K562 (cell line): ENCODE measurements around the gene ANKRD44. TPM values are rescaled to one million over a fixed set of nuclear protein-coding genes. Genes with fewer than 3 reads are reported as not detected.
A peak's percentile ranks its signal among the peaks of the same experiment; 100 is the strongest.

Source experiments
- ATAC-seq: fragments of 200-7000 bp; cut with Tn5 transposase; 3 replicates; pipeline ENCODE4 v1.9.1; 2020; ENCODE audit warnings: moderate library complexity
- BruUV-seq: library from RNA; stranded (reverse); fragments of 400-500 nt; replicated peaks from 2 replicates; lab custom pipeline; 2021; lab: Mats Ljungman, UMichigan
- CTCF ChIA-PET: fragments of 300-600 bp; formaldehyde crosslinking; extraction: SDS; loops from one replicate; lab custom pipeline; 2021; ENCODE audit warnings: low intra/inter-chr PET ratio; lab: Yijun Ruan, JAX
- POLR2A ChIA-PET: fragments of 300-600, 350-650 bp; sonication (Branson Sonifier 250); formaldehyde crosslinking; extraction: SDS; loops from one replicate; lab custom pipeline; 2021; ENCODE audit warnings: antibody characterized with exemption, inconsistent platforms; lab: Yijun Ruan, JAX
- DNase-seq, 4 experiments: peaks; one replicate each; pipeline versions ENCODE4 v3.0.0 to v3.0.0-alpha.2; 2011 to 2018; ENCODE audit warnings: low spot score in 3 of 4, mixed read lengths in 3 of 4; ENCODE audit errors: extremely low read depth in 1 of 4
- FAIRE-seq: peaks from 2 replicates; lab custom pipeline; 2011; peaks lifted over from hg19 to GRCh38; lab: Jason Lieb, UNC
- H2AFZ ChIP-seq: 2 replicates; pipeline ENCODE4 v1.6.0; 2011; ENCODE audit warnings: low read depth, low read length, control low read depth, inconsistent platforms
- H3K27ac ChIP-seq: fragments of 200-600 bp; 3 replicates; pipeline ENCODE4 v1.8.0; 2011; ENCODE audit warnings: low read depth, mild to moderate bottlenecking, control low read depth, inconsistent platforms, low read length, moderate library complexity, mixed read lengths; ENCODE audit errors: extremely low read depth
- H3K27me3 ChIP-seq, 2 experiments: fragments of 300-600 bp in 1 of 2; 2 replicates in 1 of 2; 3 replicates in 1 of 2; pipeline versions ENCODE4 v1.6.0 to v1.8.0; 2011; ENCODE audit warnings: inconsistent platforms in 2 of 2, low read length in 2 of 2, mild to moderate bottlenecking in 1 of 2, mixed read lengths in 1 of 2, moderate library complexity in 1 of 2; ENCODE audit not compliant: control insufficient read depth in 2 of 2, insufficient read depth in 2 of 2
- H3K36me3 ChIP-seq: fragments of 300-600 bp; 3 replicates; pipeline ENCODE4 v1.8.0; 2011; ENCODE audit warnings: mild to moderate bottlenecking, low read length, inconsistent platforms; ENCODE audit not compliant: control insufficient read depth, insufficient read depth
- H3K4me1 ChIP-seq, 2 experiments: fragments of 200-600 bp in 1 of 2; replicated peaks in 1 of 2; 2 replicates in 1 of 2; 3 replicates in 1 of 2; pipeline versions ENCODE4 v1.5.1 to v1.8.0; 2011; ENCODE audit warnings: inconsistent platforms in 2 of 2, low read length in 2 of 2, mild to moderate bottlenecking in 1 of 2, mixed read lengths in 1 of 2, moderate library complexity in 1 of 2; ENCODE audit not compliant: control insufficient read depth in 2 of 2, insufficient read depth in 2 of 2
- H3K4me2 ChIP-seq: 2 replicates; pipeline ENCODE4 v1.6.1; 2011; ENCODE audit warnings: low read length, control low read depth, inconsistent platforms, mixed read lengths; ENCODE audit not compliant: insufficient read depth
- H3K4me3 ChIP-seq: fragments of 200-600 bp; sonication (generic), shearing (Covaris generic); 2 replicates; pipeline ENCODE4 v1.5.1; 2016; ENCODE audit warnings: control low read depth, inconsistent platforms
- H3K79me2 ChIP-seq: fragments of 200-600 bp; 3 replicates; pipeline ENCODE4 v1.8.0; 2011; ENCODE audit warnings: low read length, inconsistent platforms; ENCODE audit not compliant: control insufficient read depth, insufficient read depth
- H3K9ac ChIP-seq, 2 experiments: 2 replicates each; pipeline versions ENCODE4 v1.6.0 to v1.6.1; 2011; ENCODE audit warnings: low read depth in 2 of 2, low read length in 2 of 2, control low read depth in 1 of 2, inconsistent platforms in 1 of 2, mild to moderate bottlenecking in 1 of 2, mixed read lengths in 1 of 2; ENCODE audit not compliant: insufficient read depth in 1 of 2
- H3K9me1 ChIP-seq: one replicate; pipeline ENCODE4 v1.6.0; 2011; ENCODE audit warnings: inconsistent platforms, mild to moderate bottlenecking, low read length, moderate library complexity; ENCODE audit not compliant: control insufficient read depth, insufficient read depth
- H3K9me3 ChIP-seq: replicated peaks from 2 replicates; pipeline ENCODE4 v1.5.1; 2011; ENCODE audit warnings: low read depth, low read length, inconsistent platforms; ENCODE audit not compliant: control insufficient read depth, insufficient read depth
- H4K20me1 ChIP-seq: replicated peaks from 2 replicates; pipeline ENCODE4 v1.6.1; 2011; ENCODE audit warnings: low read length, inconsistent platforms, mixed read lengths; ENCODE audit not compliant: control insufficient read depth, insufficient read depth
- CEBPG ChIP-seq, 3 experiments: fragments of 200-800 bp in 1 of 3; sonication (Bioruptor generic) in 1 of 3; sonication (generic) in 1 of 3; formaldehyde crosslinking in 1 of 3; IDR thresholded peaks in 2 of 3; conservative IDR thresholded peaks in 1 of 3; 2 replicates each; pipeline versions ENCODE4 v1.6.1 to v1.8.0; 2016 to 2022; ENCODE audit warnings: missing compliant biosample characterization in 2 of 3, missing genetic modification characterization in 2 of 3, mild to moderate bottlenecking in 1 of 3, missing genetic modification reagents in 1 of 3
- E4F1 ChIP-seq: fragments of 250-450 bp; sonication (Bioruptor Pico); IDR thresholded peaks from 2 replicates; pipeline ENCODE4 v1.5.0; 2021; ENCODE audit warnings: mild to moderate bottlenecking, borderline replicate concordance
- REST ChIP-seq, 2 experiments: fragments of 450-650 bp; formaldehyde crosslinking in 1 of 2; IDR thresholded peaks; 2 replicates each; pipeline versions ENCODE4 v1.4.0 to v1.6.1; 2014 to 2020; ENCODE audit warnings: mild to moderate bottlenecking in 2 of 2, borderline replicate concordance in 1 of 2, low read depth in 1 of 2
- TOE1 ChIP-seq, 2 experiments: fragments of 450-650 bp in 1 of 2; sonication (generic) in 1 of 2; formaldehyde crosslinking in 1 of 2; IDR thresholded peaks; 2 replicates each; pipeline versions ENCODE4 v1.7.1 to v1.8.0; 2016 to 2022; ENCODE audit warnings: borderline replicate concordance in 2 of 2, mild to moderate bottlenecking in 2 of 2, antibody characterized with exemption in 1 of 2, inconsistent platforms in 1 of 2, low read depth in 1 of 2, missing genetic modification reagents in 1 of 2, moderate library complexity in 1 of 2
- WGBS: fragments of 100-300 bp; shearing (Covaris generic); methylation state at CpG from one replicate; pipeline ENCODE4 v1.1.6; 2016; ENCODE audit warnings: low coverage, mixed read lengths; ENCODE audit not compliant: insufficient coverage; ENCODE audit errors: missing lambda C conversion rate; 5-methylcytosine and 5-hydroxymethylcytosine counted together
- in situ Hi-C: fragments of 300-500 bp; cut with MboI; formaldehyde crosslinking; loops from 4 replicates; pipeline ENCODE4 v1.15.0; 2018; ENCODE audit warnings: inconsistent platforms, mixed read lengths
- intact Hi-C: fragments of 100-400 bp; cut with micrococcal nuclease; formaldehyde crosslinking; loops from 2 replicates; pipeline ENCODE4 v1.14.2; 2022
- polyA plus RNA-seq, 8 experiments: library from polyadenylated mRNA; depleted of rRNA in 4 of 8; stranded (reverse) in 5 of 8; unstranded in 3 of 8; fragments of >200 nt; fragmentation: Nextera tagmentation in 2 of 8; fragmentation: Illumina TruSeq in 1 of 8; extraction: Ambion mirVana in 2 of 8; extraction: Trizol in 1 of 8; gene quantifications; 2 replicates each; pipeline versions ENCODE4 v1.2.1 to v1.2.3, GENCODE V29; 2011 to 2014; ENCODE audit warnings: inconsistent platforms in 1 of 8, missing spikeins in 1 of 8
- total RNA-seq, 7 experiments: library from RNA; depleted of rRNA in 6 of 7; stranded (reverse); fragments of >200 nt in 6 of 7; fragmentation: Illumina TruSeq in 2 of 7; extraction: Trizol in 2 of 7; gene quantifications; 2 replicates each; pipeline versions ENCODE4 v1.2.1 to v1.2.3, GENCODE V29; 2011 to 2021; ENCODE audit warnings: low replicate concordance in 1 of 7

ANKRD44 gene
- total and polyA plus RNA-seq, 9 of the 15 experiments (the other 6 are each of a cell fraction or from before 2014, with no cell fraction given): 0.03 to 0.64 (median 0.07) TPM; not detected in 3

GRCh38 chr2:197201874-197202273 is 108.7 kb downstream of the ANKRD44 start (continued):
- no peak for TF ChIP-seq REST (IDR thresholded peaks at IDR 0.05; ENCODE audit: borderline replicate concordance)
- no peak for TF ChIP-seq REST (CRISPR knock-in tag; IDR thresholded peaks at IDR 0.05; ENCODE audit: low read depth)

DNA sequence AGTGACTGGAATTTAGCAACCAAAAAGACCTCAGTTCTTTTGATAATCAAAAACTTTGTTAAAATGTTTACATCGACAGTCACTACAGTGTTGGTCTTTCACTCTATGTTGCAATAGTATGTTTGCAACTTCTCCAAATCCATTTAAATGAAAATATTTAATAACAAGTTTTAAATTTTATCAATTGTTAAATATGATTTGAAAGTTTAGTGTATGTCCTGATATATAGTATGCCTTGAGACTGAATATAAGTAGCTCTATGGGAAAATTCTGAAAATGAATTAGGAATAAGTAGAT is 109.9 kb downstream of the ANKRD44 start:
- no peak overlapping the region for H2AFZ ChIP-seq
- BruUV-seq: no TSS peak
- TF ChIP-seq TOE1 (IDR thresholded peaks at IDR 0.05; ENCODE audit: borderline replicate concordance) (no peak), TOE1 (CRISPR knock-in tag; IDR thresholded peaks at IDR 0.05; ENCODE audit: borderline replicate concordance, low read depth) (no peak), CEBPG (CRISPR knock-in tag; IDR thresholded peaks at IDR 0.05) (no peak), CEBPG (tag; conservative IDR thresholded peaks at IDR 0.05 in 1 of 2, IDR thresholded peaks at IDR 0.05 in 1 of 2) (peak in 1 of 2 experiments; percentile 14; a peak in 1 of 4 replicates), E4F1 (no peak)
- TF ChIP-seq, all 486 proteins: peak for 1
- intact Hi-C loops: no loop called here
- H3K9me3 ChIP-seq: no peaks in the 10 kb centered on the region
- no peak for DNase-seq
- no peak overlapping the region for H3K4me2 ChIP-seq
- H3K9me1 ChIP-seq: no peaks in the 10 kb centered on the region
- no peak overlapping the region for H3K4me3 ChIP-seq
- no peak overlapping the region for H3K27ac ChIP-seq
- ChIA-PET POLR2A (no interaction called here), CTCF (no interaction called here)
- no peaks in the 10 kb centered on the region for H3K36me3 ChIP-seq
- no peak overlapping the region for H3K9ac ChIP-seq
- FAIRE-seq: no peak
- H3K27me3 ChIP-seq: peaks cover 0 to 6% of the 10 kb centered on the region in 2 experiments; a peak in 2 of 5 replicates
- H4K20me1 ChIP-seq: no peaks in the 10 kb centered on the region
- in situ Hi-C loops: no loop called here
- no peak for ATAC-seq
- 0% methylated on average over 1 of the region's 1 CpG for WGBS
- no peaks in the 10 kb centered on the region for H3K4me1 ChIP-seq
- H3K79me2 ChIP-seq: no peaks in the 10 kb centered on the region
